ENCODE results near the gene SLIRP.
"Not testable (repeated sequence)": the region's sequence is repeated elsewhere in the genome, so short reads cannot be mapped to it uniquely, and the experiment has no call there.

SLIRP gene

DNA sequence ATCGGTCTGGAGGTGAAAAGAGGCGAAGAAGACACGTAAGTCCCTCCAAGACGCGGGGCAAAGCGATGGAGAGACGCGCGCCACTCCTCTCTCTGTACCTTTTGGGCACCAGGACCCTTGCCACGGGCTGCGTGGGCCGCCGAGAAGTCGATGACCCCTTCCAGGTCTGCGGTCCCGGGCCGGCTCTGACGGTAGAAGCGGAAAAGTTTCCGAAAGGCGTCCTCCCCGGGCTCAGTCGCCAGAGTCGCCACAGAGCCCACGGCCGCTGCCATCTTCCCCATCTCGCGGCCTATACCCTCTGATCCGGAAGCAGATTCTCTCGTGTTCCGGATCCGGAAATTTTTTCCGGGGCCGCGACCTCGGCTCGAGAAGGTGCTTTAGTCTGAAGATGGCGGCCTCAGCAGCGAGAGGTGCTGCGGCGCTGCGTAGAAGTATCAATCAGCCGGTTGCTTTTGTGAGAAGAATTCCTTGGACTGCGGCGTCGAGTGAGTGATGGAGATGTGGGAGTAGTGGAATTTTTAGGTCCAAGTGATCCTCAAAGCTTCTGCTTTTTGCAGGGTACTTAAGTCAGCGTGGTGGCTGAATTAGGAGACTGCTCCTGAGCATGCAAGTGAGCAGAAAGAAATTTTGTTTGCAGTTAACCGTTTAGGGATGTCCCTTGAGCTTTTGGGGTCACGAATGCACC, at the start of gene SLIRP, which contains the start of gene ALKBH1:
Gene SLIRP (plus strand): TSS at position 380 of the 685 bp plus-strand sequence. CDS start 9 bp downstream, at position 389.
Gene ALKBH1 (minus strand): TSS at position 300 of the 685 bp plus-strand sequence. CDS start 19 bp downstream, at position 281.
- peak; percentile 64 to 68 for DNase-seq (ENCODE audit: low read depth in 2 of 2, low spot score in 1 of 2)

DNA sequence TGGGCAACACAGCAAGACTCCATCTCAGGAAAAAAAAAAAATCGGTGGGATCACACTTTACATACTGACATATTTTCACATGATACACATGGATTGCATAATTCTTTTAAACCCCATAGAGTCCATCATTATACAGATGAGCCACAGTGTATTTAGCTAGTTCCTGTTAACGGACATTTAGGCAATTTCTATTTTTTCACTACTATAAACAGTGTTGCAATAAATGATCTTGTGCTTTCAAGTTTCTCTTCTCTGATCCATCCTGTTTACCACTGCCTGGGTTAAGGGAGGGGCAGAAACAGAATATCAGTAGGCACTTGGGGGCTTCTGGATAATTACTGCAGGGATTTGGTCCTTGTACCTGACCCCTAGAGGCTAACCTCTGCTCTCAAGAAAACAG, 48.1 kb upstream of the SLIRP start:
- no peak for DNase-seq (ENCODE audit: low read depth in 2 of 2, low spot score in 1 of 2)

- no peak for DNase-seq (ENCODE audit: low read depth in 2 of 2, low spot score in 1 of 2)
Observed at GRCh38 chr14:77660754-77661153, 47.1 kb upstream of the SLIRP start.

DNA sequence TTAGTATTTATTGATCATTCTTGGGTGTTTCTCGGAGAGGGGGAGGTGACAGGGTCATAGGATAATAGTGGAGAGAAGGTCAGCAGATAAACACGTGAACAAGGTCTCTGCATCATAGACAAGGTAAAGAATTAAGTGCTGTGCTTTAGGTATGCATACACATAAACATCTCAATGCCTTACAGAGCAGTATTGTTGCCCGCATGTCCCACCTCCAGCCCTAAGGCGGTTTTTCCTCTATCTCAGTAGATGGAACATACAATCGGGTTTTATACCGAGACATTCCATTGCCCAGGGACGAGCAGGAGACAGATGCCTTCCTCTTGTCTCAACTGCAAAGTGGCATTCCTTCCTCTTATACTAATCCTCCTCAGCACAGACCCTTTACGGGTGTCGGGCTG, 46.3 kb upstream of the SLIRP start:
- not testable (repeated sequence) for DNase-seq (ENCODE audit: low read depth in 2 of 2, low spot score in 1 of 2)

DNA sequence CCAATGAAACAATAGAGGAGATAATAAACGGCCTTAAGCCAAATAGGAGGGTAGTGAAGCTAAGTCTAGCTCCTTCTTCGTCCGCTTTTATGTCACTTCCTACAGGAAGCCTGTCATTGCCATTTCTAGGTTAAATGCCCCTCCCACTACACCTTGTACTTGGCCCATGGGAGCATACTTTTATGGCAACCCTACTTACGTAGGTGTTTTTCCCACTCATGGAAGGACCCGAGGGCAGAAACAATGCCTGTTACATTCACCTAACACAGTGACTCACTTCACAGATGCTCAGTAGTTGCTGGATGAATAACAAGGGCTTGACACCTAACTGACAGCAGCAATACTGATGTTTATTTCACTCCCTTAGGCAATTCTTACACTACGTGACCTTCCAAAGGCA, 44.6 kb upstream of the SLIRP start:
- DNase-seq (ENCODE audit: low read depth in 2 of 2, low spot score in 1 of 2), result no peak

GRCh38 chr14:77667331-77667730, 40.6 kb upstream of the SLIRP start:
- no peak for DNase-seq (ENCODE audit: low read depth in 2 of 2, low spot score in 1 of 2)

DNA sequence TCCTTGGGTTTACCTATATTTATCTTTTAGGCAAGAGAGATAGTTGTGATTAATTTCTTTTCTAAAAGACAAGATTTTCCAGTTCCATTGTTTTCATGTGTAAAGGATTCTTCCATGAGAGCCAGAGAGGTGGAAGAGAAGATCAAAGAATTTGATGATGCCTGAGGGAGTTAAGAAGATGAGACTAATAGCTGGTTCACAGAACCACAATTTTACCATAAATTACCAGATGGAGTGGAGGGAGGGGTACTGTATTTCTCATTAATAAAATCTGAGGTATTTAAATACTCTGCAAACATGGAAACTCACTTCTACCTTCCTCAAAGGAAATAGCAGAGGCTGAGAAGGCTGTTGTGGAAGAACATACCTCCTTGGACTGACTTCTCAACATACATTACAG, 34.7 kb upstream of the SLIRP start:
- no peak for DNase-seq (ENCODE audit: low read depth in 2 of 2, low spot score in 1 of 2)

GRCh38 chr14:77674931-77675330, 33.0 kb upstream of the SLIRP start:
- no peak for DNase-seq (ENCODE audit: low read depth in 2 of 2, low spot score in 1 of 2)

DNA sequence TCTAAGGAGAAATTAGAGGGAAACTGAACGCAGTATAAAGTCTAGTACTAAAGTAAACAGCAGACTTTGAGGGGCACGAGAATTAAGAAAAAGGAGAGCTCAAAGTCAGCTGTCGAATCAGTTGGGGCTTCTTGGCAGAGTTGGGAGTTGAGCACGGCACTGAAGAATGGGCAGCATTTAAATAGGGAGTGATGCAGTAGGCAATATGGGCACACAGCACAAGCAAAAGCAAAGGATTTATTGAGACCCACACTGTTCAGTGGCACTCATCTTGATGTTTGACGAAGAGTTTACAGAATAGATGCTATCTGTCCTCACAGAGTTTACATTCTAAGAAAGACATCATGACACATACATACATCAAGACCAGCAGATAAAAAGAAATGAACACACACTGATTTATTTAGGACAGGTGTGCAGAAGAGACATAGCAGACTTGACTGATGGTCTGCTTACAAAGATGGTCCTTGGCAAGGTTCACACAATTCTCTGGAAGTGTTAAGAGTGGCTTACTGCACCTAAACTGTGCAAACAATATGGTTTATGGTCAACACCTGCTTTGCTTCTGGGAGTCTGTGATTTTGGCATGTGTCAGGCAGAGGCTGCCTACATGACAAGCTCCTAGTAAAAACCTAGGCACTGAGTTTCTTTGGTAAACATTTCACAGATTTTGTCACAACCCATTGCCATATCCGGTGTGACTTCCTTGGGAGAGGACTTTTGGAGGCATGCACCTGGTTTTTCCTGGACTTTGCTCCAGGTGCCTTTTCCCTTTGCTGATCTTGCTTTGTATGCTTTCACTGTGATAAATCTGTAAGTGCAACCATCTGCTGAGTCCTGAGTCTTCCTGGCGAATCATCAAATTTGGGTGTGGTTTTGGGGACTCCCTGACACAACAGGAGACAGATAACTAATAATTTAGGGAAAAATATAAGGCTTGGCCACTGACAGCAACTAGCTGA, 26.4 kb upstream of the SLIRP start:
- no peak for DNase-seq (ENCODE audit: low read depth in 2 of 2, low spot score in 1 of 2)

- DNase-seq (ENCODE audit: low read depth in 2 of 2, low spot score in 1 of 2), result no peak
Observed at GRCh38 chr14:77682158-77682553, 25.7 kb upstream of the SLIRP start.

DNA sequence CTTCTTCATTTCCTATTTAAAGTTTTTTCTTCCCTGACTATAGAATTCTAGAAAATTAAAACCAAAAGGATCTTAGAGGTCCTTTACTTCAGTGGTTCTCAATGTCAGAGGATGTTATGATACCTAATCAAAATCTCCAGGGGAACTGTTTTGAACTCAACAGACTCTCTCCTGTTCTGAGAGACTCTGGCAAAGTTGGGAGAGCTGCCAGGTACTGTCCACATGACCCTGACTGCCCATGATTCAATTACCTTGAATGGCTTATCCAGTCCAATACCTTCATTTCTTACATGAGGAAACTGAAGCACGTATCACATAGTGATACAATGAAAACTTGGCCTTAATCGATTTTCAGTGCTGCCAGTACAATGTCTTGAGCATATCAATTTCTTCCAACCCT, 16.6 kb upstream of the SLIRP start:
- DNase-seq (ENCODE audit: low read depth in 2 of 2, low spot score in 1 of 2), result no peak

DNA sequence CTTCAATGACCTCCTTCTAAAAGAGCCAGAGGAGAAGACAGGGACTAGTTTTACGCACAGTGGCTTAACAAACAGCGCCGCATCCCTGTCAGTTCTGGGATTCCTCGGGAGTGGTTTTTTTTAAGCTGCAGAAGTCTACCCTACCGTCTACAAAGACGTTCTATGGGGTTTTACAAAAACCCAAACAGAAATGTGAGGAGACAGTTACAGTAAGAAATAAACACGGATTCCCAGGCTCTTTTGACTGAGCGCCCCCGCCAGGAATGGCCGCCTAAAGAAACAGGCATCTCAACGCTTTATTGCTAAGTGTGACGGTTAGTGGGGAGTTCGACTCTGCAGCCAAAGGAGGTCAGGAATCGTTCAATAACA, 564 bp upstream of the SLIRP start:
- DNase-seq (ENCODE audit: low read depth in 2 of 2, low spot score in 1 of 2), result no peak

DNA sequence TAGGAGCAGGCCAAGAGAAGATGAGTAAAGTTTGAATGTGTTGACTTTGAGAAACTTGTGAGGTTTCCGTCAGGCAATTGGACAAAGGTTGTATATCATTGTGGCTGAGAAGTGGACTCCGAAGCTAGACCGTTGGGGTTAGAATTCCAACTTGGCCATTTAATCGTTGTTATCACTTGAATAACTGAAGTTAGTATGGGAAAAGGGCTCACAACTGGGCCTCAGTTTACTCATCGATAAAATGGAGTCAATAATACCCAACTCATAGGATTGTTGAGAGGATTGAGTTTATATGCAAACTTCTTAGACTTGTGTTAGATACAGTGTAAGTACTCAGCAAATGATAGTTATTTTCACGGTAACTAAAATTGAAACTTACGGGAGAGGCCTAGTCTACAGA, 846 bp downstream of the SLIRP start:
- no peak for DNase-seq (ENCODE audit: low read depth in 2 of 2, low spot score in 1 of 2)

GRCh38 chr14:77709412-77709811, 1.5 kb downstream of the SLIRP start:
- no peak for DNase-seq (ENCODE audit: low read depth in 2 of 2, low spot score in 1 of 2)

- DNase-seq (ENCODE audit: low read depth in 2 of 2, low spot score in 1 of 2), result no peak
Observed at GRCh38 chr14:77710364-77710763, 2.5 kb downstream of the SLIRP start.

DNA sequence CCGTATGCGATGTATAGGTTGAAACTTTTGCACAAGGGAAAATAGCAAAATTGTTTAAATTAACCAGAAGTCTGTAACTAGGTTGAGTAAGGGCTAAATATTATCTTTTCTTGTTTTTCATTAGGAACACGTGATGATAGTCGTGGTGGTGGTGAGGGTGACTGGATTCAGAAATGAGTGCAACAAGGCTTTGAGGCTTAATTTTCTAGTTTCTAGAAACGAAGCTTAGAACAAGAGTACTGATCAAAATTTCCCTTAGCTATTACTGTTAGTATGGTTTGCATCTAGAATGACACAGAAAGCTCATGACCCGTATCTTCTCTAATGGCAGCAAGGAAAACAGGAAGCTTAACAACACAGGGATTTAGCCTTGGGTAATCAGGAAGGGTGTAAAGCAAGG, 7.0 kb downstream of the SLIRP start:
- no peak for DNase-seq (ENCODE audit: low read depth in 2 of 2, low spot score in 1 of 2)

DNA sequence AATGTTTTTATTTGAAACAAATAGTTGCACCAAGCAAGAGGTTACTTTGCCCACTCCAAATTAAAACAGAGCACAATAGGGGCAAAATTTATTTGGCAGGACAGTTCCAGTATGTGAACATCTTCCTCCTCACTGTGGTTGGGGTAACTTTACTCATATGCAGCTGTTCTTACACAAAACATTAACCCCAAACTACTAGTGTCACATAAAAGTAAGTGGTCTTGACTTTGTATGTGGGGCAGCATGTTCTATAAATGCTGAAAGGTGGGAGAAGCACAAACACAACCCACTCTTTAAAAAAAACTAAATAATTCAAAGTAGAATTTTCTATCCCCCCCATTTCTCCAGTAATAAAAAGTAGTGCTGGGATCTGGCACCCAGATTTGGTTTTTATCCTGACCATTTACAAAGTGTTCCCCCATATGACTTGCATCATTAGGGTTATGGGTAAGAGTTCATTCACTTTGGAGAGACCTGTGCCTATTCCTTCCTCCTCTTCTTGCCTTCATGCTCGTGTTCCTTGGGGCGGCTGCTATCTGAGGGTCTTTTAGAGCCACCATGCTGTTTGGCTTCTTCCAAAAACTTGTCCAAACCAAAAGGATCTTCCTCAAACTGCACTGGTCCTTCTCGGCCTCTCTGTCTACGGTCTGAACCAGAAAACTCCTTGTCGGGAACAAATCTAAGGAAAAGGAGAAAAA, 9.9 kb downstream of the SLIRP start:
- DNase-seq (ENCODE audit: low read depth in 2 of 2, low spot score in 1 of 2), result no peak

- no peak for DNase-seq (ENCODE audit: low read depth in 2 of 2, low spot score in 1 of 2)
Observed at GRCh38 chr14:77721437-77721836, 13.5 kb downstream of the SLIRP start.

DNA sequence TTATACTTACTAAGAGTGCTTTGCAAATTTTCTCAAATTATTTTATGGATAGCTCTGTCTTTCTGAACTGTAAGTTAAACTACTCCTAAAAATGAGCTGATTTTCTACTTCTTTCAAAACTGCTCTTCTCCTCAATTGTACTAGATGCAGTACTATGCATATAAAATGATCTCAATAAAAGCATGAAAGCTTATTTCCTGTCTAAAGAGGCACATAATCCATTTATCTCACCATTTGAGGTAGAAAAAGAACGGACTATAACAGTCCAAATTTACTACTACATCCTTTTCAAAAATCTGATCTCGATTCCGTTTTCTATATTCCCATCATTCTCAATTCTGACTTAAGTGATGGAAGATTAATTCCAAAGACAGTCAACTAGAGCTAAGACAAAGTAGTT, 14.4 kb downstream of the SLIRP start:
- DNase-seq (ENCODE audit: low read depth in 2 of 2, low spot score in 1 of 2), result no peak

GRCh38 chr14:77730976-77731497, 23.1 kb downstream of the SLIRP start:
- no peak for DNase-seq (ENCODE audit: low read depth in 2 of 2, low spot score in 1 of 2)

- no peak for DNase-seq (ENCODE audit: low read depth in 2 of 2, low spot score in 1 of 2)
Observed at GRCh38 chr14:77738559-77739250, 30.8 kb downstream of the SLIRP start.
